Heart left ventricle (tissue), 16 donors: ENCODE measurements around the gene NEMP1. TPM values are rescaled to one million over a fixed set of nuclear protein-coding genes. Genes with fewer than 3 reads are reported as not detected.

Experiments
- ATAC-seq, 4 donors: fragments of 200-7000 bp; cut with Tn5 transposase; one replicate each; pipeline ENCODE4 v1.9.1; 2020 to 2022; ENCODE audit warnings: moderate library complexity in 4 of 4, mild to moderate bottlenecking in 3 of 4, moderate number of reproducible peaks in 1 of 4
- DNase-seq, 5 donors: peaks; one replicate each; pipeline ENCODE4 v3.0.0-alpha.2; 2020
- H3K27ac ChIP-seq, 12 donors: fragments of 200-600 bp; sonication (generic) in 4 of 12; one replicate each; pipeline versions ENCODE4 v1.5.0 to v1.8.0; 2016 to 2022; ENCODE audit warnings: mild to moderate bottlenecking in 2 of 12
- H3K27me3 ChIP-seq, 9 donors: fragments of 200-600 bp; sonication (generic) in 2 of 9; one replicate each; pipeline versions ENCODE4 v1.5.1 to v1.8.0; 2016 to 2022; ENCODE audit warnings: mild to moderate bottlenecking in 3 of 9
- H3K36me3 ChIP-seq, 9 donors: fragments of 200-600 bp; sonication (generic) in 2 of 9; one replicate each; pipeline versions ENCODE4 v1.5.0 to v1.8.0; 2018 to 2022; ENCODE audit warnings: mild to moderate bottlenecking in 2 of 9
- H3K4me1 ChIP-seq, 12 donors: fragments of 200-600 bp; sonication (generic) in 4 of 12; one replicate each; pipeline versions ENCODE4 v1.5.0 to v1.8.0; 2016 to 2022; ENCODE audit warnings: mild to moderate bottlenecking in 3 of 12
- H3K4me3 ChIP-seq, 12 donors: fragments of 200-600 bp; sonication (generic) in 4 of 12; one replicate each; pipeline versions ENCODE4 v1.5.0 to v1.8.0; 2017 to 2022; ENCODE audit warnings: mild to moderate bottlenecking in 9 of 12, moderate library complexity in 4 of 12
- H3K9me3 ChIP-seq, 12 donors: fragments of 200-600 bp; sonication (generic) in 4 of 12; one replicate each; pipeline versions ENCODE4 v1.5.0 to v1.8.0; 2016 to 2022; ENCODE audit warnings: mild to moderate bottlenecking in 1 of 12
- CTCF ChIP-seq, 12 donors: fragments of 200-600 bp; sonication (generic) in 4 of 12; IDR thresholded peaks; one replicate each; pipeline versions ENCODE4 v1.5.0 to v1.8.0; 2018 to 2022; ENCODE audit warnings: antibody characterized with exemption in 12 of 12, mild to moderate bottlenecking in 5 of 12
- POLR2A ChIP-seq, 2 donors: fragments of 450-650 bp; IDR thresholded peaks; one replicate each; pipeline ENCODE4 v1.6.1; 2017; ENCODE audit warnings: antibody characterized with exemption in 2 of 2, mild to moderate bottlenecking in 2 of 2, moderate library complexity in 2 of 2
- WGBS, 4 donors: extraction: QIAGEN DNeasy Blood & Tissue Kit in 2 of 4; methylation state at CpG; one replicate each; pipeline versions ENCODE4 v1.1.5 to v1.1.7; 2013 to 2018; 5-methylcytosine and 5-hydroxymethylcytosine counted together
- intact Hi-C, 10 donors: fragments of 100-400 bp; cut with DNase I; formaldehyde crosslinking; loops; one replicate each; pipeline versions ENCODE4 v1.11.1 to v1.14.2; 2022
- polyA plus RNA-seq, 2 donors: library from polyadenylated mRNA; stranded (reverse); fragments of 200-250 nt; gene quantifications; one replicate each; pipeline ENCODE4 v1.2.3, GENCODE V29; 2013
- total RNA-seq, 9 donors: library from RNA; depleted of rRNA in 2 of 9; stranded (reverse); fragments of >200 nt in 2 of 9; fragmentation: NEBNext Ultra II Directional in 3 of 9; extraction: Animal tissue kit (Norgen Biotek cat#: 25700) in 3 of 9; gene quantifications; one replicate each; pipeline versions ENCODE4 v1.1.0 to v1.2.4, GENCODE V29; 2016 to 2023
- donor health status: ischemic (EF 13 %, LVEDD 7.1; RV severe dilation, severe dysfunction).
- donor health status: healthy with polysubstance abuse.
- donor health status: DM: no; HTN: yes; CAD: no.
- donor health status: DM: no; HTN: no; CAD: no.
- donor health status: ischemic (EF 25% LVEDD 6.9; RV normal size, moderate dysfunction).
- donor health status: ischemic (EF 25% LVEDD 5.7; RV mildly dilated, moderate dysfunction).
- donor health status: healthy.
- donor health status: DM: yes; HTN: yes; CAD: no.
- donor health status: ischemic (EF 35%, LVEDD 5.7; RV mildly dilated, moderate dysfunction).
- donor health status: nonischemic (EF 11% LVEDD 7.7; RV severe dilation, severe dysfunction).
- donor health status: DM: yes; HTN: yes; CAD: no.
- donor health status: PGD.
- donor health status: ischemic (EF 29% LVEDD 5.4; RV normal size, mild dysfunction).
- donor health status: nonischemic (EF 23%, LVEDD 6.1; RV moderate dilation, normal function).

Gene NEMP1
- total and polyA plus RNA-seq, 11 donors: 1.4 to 12.0 (median 3.5) TPM

- H3K4me3 ChIP-seq: no peak overlapping the region
- peaks cover 0 to 64% (median 59%) of the 10 kb centered on the region in 9 donors for H3K36me3 ChIP-seq
- peaks cover 0 to 64% (median 46%) of the 10 kb centered on the region in 12 donors for H3K4me1 ChIP-seq
- no peaks in the 10 kb centered on the region for H3K27me3 ChIP-seq
- no peaks in the 10 kb centered on the region for H3K9me3 ChIP-seq
- intact Hi-C loops: loop anchor here in 1 of 10 donors (2.0 kb wide), 1 partner anchor 14 kb away; no protein-coding TSS in a partner anchor
- H3K27ac ChIP-seq: peak overlapping the region in 3 of 12 donors; percentile 19 to 99 (median 77)
- TF ChIP-seq CTCF (IDR thresholded peaks at IDR 0.05) (no peak), POLR2A (IDR thresholded peaks at IDR 0.05) (no peak)
- no peak for ATAC-seq
- peak in 1 of 5 donors; percentile 15 for DNase-seq
- 75 to 83% (median 79%) methylated on average over 5 of the region's 5 CpGs for WGBS, 4 donors
Measured at GRCh38 chr12:57092529-57092862, 13.9 kb upstream of the NEMP1 start.

- 81 to 84% (median 81%) methylated on average over 24 to 25 of the region's 25 CpGs for WGBS, 4 donors
- Histone ChIP-seq H3K4me3 (peak overlapping the region in 5 of 12 donors; percentile 73 to 97 (median 89)), H3K27ac (peak overlapping the region in 2 of 12 donors; percentile 19 to 99), H3K27me3 (no peaks in the 10 kb centered on the region), H3K4me1 (peaks cover 0 to 66% (median 46%) of the 10 kb centered on the region in 12 donors), H3K36me3 (peaks cover 0 to 58% (median 52%) of the 10 kb centered on the region in 9 donors), H3K9me3 (no peaks in the 10 kb centered on the region)
- no peak for TF ChIP-seq CTCF (IDR thresholded peaks at IDR 0.05)
- TF ChIP-seq POLR2A (IDR thresholded peaks at IDR 0.05): no peak
- intact Hi-C loops: loop anchor here in 1 of 10 donors (2.0 kb wide), 1 partner anchor 15 kb away; no protein-coding TSS in a partner anchor
- DNase-seq: peak in 1 of 5 donors; percentile 24
- ATAC-seq: no peak
Measured at GRCh38 chr12:57091638-57092528, 13.3 kb upstream of the NEMP1 start.

GRCh38 chr12:57090924-57091637 lies 12.5 kb upstream of the NEMP1 start:
- WGBS, 4 donors: 69 to 76% (median 73%) methylated on average over 15 to 22 of the region's 22 CpGs
- peak in 1 of 5 donors; percentile 35 for DNase-seq
- Histone ChIP-seq H3K27me3 (no peaks in the 10 kb centered on the region), H3K36me3 (peaks cover 0 to 49% (median 44%) of the 10 kb centered on the region in 9 donors), H3K9me3 (no peaks in the 10 kb centered on the region), H3K4me3 (peak overlapping the region in 9 of 12 donors; percentile 73 to 97 (median 81)), H3K27ac (peak overlapping the region in 9 of 12 donors; percentile 93 to 100 (median 99)), H3K4me1 (peaks cover 0 to 70% (median 47%) of the 10 kb centered on the region in 12 donors)
- peak in 1 of 12 donors; percentile 5 for TF ChIP-seq CTCF (IDR thresholded peaks at IDR 0.05)
- no peak for TF ChIP-seq POLR2A (IDR thresholded peaks at IDR 0.05)
- intact Hi-C loops: no loop called here
- ATAC-seq: no peak
